Urinary bladder (tissue), 4 donors: ENCODE results near the gene TBX2. TPM values are rescaled to one million over a fixed set of nuclear protein-coding genes. Genes with fewer than 3 reads are reported as not detected.

ENCODE experiments used
- DNase-seq: peaks from one replicate; pipeline ENCODE4 v3.0.0-alpha.2; 2015; ENCODE audit errors: extremely low spot score
- H3K27ac ChIP-seq: one replicate; pipeline ENCODE4 v1.5.1; 2013; ENCODE audit warnings: low read depth, mild to moderate bottlenecking, moderate library complexity
- H3K36me3 ChIP-seq: one replicate; pipeline ENCODE4 v1.6.1; 2013; ENCODE audit warnings: mild to moderate bottlenecking, moderate library complexity; ENCODE audit not compliant: insufficient read depth
- H3K4me1 ChIP-seq: one replicate; pipeline ENCODE4 v1.6.1; 2013; ENCODE audit warnings: mild to moderate bottlenecking, moderate library complexity; ENCODE audit not compliant: insufficient read depth
- H3K4me3 ChIP-seq: one replicate; pipeline ENCODE4 v1.5.1; 2013; ENCODE audit warnings: low read depth, low read length
- WGBS: extraction: QIAGEN DNeasy Blood & Tissue Kit; methylation state at CpG from one replicate; pipeline ENCODE4 v1.1.7; 2013; 5-methylcytosine and 5-hydroxymethylcytosine counted together
- polyA plus RNA-seq: library from polyadenylated mRNA; stranded (reverse); fragments of 200-250 nt; gene quantifications from one replicate; pipeline ENCODE4 v1.2.3, GENCODE V29; 2013
- total RNA-seq: library from RNA; depleted of rRNA; stranded (reverse); fragments of >200 nt; gene quantifications from one replicate; pipeline ENCODE4 v1.2.3, GENCODE V29; 2014
- donor health status: healthy with polysubstance abuse.
- donor health status: healthy.

The TBX2 gene
- total and polyA plus RNA-seq, 2 donors, result 26.4 to 56.3 TPM

GRCh38 chr17:61396586-61397085 lies 3.0 kb upstream of the TBX2 start:
- Histone ChIP-seq H3K4me1 (no peaks in the 10 kb centered on the region), H3K27ac (peak overlapping the region; percentile 89), H3K36me3 (no peaks in the 10 kb centered on the region), H3K4me3 (peak overlapping the region; percentile 94)
- WGBS, result 5% methylated on average over 46 of the region's 46 CpGs
- no peak for DNase-seq

DNA sequence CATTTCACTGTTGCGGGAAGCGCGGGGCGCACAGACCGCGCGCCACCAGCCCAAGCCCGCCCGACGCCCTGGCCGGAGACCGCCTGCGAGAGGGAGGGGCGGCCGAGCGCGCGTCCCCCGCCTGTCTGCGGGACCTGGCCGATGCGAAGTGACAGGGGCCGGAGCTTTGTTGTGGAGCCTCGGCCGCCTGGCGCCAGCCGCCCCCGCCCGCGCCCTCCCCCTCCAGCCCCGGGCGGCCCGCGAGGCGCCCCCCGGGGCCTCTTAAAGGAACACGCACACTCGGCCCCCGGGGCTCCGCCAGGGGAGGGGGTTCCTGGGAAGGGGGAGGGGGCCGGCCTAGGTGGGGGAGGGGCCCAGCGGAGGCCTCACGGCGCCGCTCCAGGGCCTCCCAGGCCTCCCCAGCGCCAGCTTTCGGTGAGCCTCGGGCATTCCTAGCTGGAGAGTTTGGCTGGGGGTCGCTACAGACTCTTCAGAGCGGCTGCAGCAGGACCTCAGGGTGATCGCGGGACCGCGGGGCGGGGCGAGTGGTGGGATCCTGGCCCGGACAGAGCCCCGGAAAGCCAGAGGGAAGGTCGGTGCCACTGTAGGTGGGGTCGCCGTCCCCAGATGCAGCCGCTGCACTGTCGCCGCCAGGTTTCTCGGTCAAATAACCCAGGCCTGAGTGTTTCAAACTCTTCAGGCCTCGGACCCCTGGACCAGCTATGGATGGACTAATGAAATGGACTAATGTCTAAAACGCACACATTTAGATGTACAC lies 2.4 kb upstream of the TBX2 start:
- H3K36me3 ChIP-seq, result no peaks in the 10 kb centered on the region
- peak overlapping the region; percentile 89 for H3K27ac ChIP-seq
- no peaks in the 10 kb centered on the region for H3K4me1 ChIP-seq
- H3K4me3 ChIP-seq, result peak overlapping the region; percentile 94
- 2% methylated on average over 67 of the region's 67 CpGs for WGBS
- DNase-seq, result no peak

DNA sequence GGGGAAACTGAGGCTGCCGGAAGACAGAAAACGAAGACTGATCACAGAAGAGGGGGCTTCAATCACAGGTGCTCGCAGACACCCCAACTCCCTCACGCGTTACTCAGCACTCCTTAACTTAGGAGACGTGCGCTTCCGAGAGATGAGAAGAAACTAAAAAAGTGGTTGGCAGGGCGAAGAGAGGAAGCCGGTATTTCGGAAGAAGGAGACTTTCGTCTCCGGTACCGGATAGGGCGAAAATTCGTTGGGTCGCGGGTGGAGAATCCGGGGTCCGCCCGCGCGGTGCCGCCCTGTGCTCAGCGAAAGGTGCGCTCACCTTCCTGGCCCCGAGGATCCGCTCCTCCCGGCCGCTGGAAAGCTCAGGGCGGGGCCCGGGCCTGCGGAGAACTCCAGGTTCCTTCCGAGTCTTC lies 917 bp upstream of the TBX2 start:
- H3K4me3 ChIP-seq, result peak overlapping the region; percentile 94
- no peaks in the 10 kb centered on the region for H3K4me1 ChIP-seq
- DNase-seq, result no peak
- H3K36me3 ChIP-seq, result peaks cover 2% of the 10 kb centered on the region
- peak overlapping the region; percentile 96 for H3K27ac ChIP-seq
- WGBS, result 1% methylated on average over 34 of the region's 34 CpGs

GRCh38 chr17:61400066-61400716 lies 548 bp downstream of the TBX2 start:
- Histone ChIP-seq H3K4me1 (no peaks in the 10 kb centered on the region), H3K27ac (peak overlapping the region; percentile 88)
- under 1% methylated on average over 90 of the region's 90 CpGs for WGBS

GRCh38 chr17:61400717-61401388 lies 1.2 kb downstream of the TBX2 start:
- DNase-seq, result no peak
- peak overlapping the region; percentile 94 for H3K4me3 ChIP-seq
- H3K36me3 ChIP-seq, result peaks cover 2% of the 10 kb centered on the region
- peak overlapping the region; percentile 77 for H3K27ac ChIP-seq
- WGBS, result 3% methylated on average over 45 of the region's 45 CpGs
- H3K4me1 ChIP-seq, result no peaks in the 10 kb centered on the region

More at GRCh38 chr17:61400066-61400716, 548 bp downstream of the TBX2 start:
- Histone ChIP-seq H3K4me3 (peak overlapping the region; percentile 94), H3K36me3 (peaks cover 2% of the 10 kb centered on the region)
- DNase-seq, result no peak

DNA sequence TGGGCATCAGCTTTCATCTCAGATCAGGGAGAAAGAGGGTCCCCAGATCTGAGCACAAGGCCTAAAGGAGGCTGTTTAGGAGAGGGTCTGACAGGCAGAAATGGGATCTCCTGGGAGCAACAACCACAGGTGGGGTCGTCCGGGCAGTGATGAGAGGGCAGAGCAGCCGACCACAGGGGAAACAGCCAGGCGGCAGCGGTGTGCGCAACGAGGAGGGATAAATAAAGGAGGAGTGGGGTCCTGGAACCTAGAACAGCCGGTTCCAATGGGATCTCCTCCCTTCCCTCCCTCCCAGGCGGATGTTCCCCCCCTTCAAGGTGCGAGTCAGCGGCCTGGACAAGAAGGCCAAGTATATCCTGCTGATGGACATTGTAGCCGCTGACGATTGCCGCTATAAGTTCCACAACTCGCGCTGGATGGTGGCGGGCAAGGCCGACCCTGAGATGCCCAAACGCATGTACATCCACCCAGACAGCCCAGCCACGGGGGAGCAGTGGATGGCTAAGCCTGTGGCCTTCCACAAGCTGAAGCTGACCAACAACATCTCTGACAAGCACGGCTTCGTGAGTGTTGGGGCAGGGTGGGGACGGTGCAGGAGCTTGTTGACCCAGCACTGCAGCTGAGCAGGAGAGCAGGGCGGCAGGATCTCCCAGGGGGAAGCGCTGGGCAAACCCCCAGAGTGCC lies 1.9 kb downstream of the TBX2 start:
- Histone ChIP-seq H3K36me3 (peaks cover 2% of the 10 kb centered on the region), H3K4me1 (no peaks in the 10 kb centered on the region), H3K27ac (peak overlapping the region; percentile 77), H3K4me3 (peak overlapping the region; percentile 94)
- DNase-seq, result no peak
- 25% methylated on average over 25 of the region's 25 CpGs for WGBS

GRCh38 chr17:61402073-61402541 lies 2.5 kb downstream of the TBX2 start:
- 21% methylated on average over 11 of the region's 11 CpGs for WGBS
- Histone ChIP-seq H3K27ac (peak overlapping the region; percentile 77), H3K36me3 (peaks cover 2% of the 10 kb centered on the region), H3K4me3 (peak overlapping the region; percentile 94), H3K4me1 (no peaks in the 10 kb centered on the region)
- DNase-seq, result no peak

- H3K4me3 ChIP-seq, result peak overlapping the region; percentile 94
- peak overlapping the region; percentile 77 for H3K27ac ChIP-seq
- H3K36me3 ChIP-seq, result peaks cover 2% of the 10 kb centered on the region
- no peak for DNase-seq
- 18% methylated on average over 55 of the region's 55 CpGs for WGBS
- H3K4me1 ChIP-seq, result no peaks in the 10 kb centered on the region
These were observed 3.5 kb downstream of the TBX2 start for GRCh38 chr17:61402978-61403800.

DNA sequence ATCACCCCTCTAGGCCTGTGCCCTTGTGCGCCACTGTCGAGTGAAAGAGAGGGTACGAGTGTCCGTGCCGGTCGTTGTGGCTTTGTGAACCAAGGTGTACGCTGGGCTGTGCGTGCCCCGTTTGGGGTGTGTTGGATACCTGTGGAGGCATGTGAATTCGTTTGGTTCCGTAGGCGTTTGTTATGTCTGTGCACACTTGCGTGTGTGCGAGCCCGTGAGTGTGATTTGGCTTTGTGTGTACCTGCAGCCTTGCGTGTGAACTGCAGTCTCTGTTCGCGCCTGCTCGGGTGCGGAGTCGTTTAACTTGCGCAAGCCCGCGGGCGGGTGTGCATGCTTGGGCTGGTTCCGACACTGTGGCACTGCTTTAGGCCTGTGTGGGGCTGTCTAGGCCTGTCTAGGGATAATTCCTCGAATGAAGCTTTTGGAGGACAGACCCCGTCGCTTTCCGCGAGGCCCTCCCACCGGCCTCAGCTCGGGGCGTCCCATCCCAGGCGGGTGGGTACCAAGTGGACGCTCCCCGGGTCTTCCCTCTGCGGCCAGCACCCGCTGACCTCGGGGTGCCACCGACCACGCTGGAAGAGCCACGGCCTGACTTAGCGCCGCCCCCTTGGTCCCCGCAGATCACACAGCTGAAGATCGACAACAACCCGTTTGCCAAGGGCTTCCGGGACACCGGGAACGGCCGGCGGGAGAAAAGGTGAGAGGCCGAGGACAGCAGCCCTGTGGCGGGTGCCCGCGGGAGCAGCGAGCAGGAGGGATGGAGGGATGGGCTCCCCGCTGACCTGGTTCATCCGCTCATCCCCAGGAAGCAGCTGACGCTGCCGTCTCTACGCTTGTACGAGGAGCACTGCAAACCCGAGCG lies 4.4 kb downstream of the TBX2 start:
- H3K4me1 ChIP-seq, result no peaks in the 10 kb centered on the region

GRCh38 chr17:61404663-61404912 lies 4.9 kb downstream of the TBX2 start:
- WGBS, result 16% methylated on average over 27 of the region's 27 CpGs
- Histone ChIP-seq H3K27ac (peak overlapping the region; percentile 91), H3K4me1 (no peaks in the 10 kb centered on the region), H3K36me3 (peaks cover 2% of the 10 kb centered on the region), H3K4me3 (peak overlapping the region; percentile 94)
- DNase-seq, result no peak

More for the DNA sequence above, 4.4 kb downstream of the TBX2 start:
- H3K36me3 ChIP-seq, result peaks cover 2% of the 10 kb centered on the region
- H3K27ac ChIP-seq, result peak overlapping the region; percentile 91
- H3K4me3 ChIP-seq, result peak overlapping the region; percentile 94
- WGBS, result 14% methylated on average over 66 of the region's 66 CpGs
- DNase-seq, result no peak

- no peak for DNase-seq
- 16% methylated on average over 71 of the region's 71 CpGs for WGBS
- H3K4me3 ChIP-seq, result peak overlapping the region; percentile 94
- peaks cover 2% of the 10 kb centered on the region for H3K36me3 ChIP-seq
- no peaks in the 10 kb centered on the region for H3K4me1 ChIP-seq
- H3K27ac ChIP-seq, result peak overlapping the region; percentile 91
These were observed 5.5 kb downstream of the TBX2 start for GRCh38 chr17:61404913-61405685.
